Measurements from ENCODE around the gene SLC4A9.

SLC4A9 gene

DNA sequence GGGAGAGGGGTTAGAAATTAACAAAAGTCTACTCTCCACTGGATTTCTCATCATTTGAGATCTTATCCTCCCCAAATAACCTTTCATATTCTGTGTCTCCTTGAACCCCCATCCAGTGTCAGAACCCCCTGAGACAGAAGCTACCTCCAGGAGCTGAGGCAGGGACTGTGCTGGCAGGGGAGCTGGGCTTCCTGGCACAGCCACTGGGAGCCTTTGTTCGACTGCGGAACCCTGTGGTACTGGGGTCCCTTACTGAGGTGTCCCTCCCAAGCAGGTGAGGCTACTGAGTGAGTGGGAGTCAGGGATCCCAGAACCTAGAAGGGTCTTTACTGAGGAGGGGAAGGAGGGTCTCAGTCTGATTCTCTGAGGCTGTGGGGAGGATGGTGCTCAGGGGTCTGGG is 1.9 kb downstream of the SLC4A9 start:
- no peak for DNase-seq (ENCODE audit: low spot score)

DNA sequence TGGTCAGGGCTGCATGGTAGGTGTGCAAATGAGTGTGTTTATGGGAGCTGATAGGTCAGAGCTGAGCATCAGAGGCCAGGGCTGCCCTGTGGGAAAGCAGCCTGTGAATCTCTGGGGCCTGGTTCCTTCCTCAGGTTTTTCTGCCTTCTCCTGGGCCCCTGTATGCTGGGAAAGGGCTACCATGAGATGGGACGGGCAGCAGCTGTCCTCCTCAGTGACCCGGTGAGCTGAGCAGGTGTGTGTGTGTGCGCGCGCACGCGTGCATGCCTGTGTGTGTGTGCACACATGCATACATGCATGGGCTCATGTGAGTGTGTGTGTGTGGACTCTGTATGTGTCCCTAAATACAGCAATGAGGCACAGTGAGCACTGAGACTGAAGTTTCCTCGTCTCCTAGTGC is 2.3 kb downstream of the SLC4A9 start:
- no peak for DNase-seq (ENCODE audit: low spot score)

DNA sequence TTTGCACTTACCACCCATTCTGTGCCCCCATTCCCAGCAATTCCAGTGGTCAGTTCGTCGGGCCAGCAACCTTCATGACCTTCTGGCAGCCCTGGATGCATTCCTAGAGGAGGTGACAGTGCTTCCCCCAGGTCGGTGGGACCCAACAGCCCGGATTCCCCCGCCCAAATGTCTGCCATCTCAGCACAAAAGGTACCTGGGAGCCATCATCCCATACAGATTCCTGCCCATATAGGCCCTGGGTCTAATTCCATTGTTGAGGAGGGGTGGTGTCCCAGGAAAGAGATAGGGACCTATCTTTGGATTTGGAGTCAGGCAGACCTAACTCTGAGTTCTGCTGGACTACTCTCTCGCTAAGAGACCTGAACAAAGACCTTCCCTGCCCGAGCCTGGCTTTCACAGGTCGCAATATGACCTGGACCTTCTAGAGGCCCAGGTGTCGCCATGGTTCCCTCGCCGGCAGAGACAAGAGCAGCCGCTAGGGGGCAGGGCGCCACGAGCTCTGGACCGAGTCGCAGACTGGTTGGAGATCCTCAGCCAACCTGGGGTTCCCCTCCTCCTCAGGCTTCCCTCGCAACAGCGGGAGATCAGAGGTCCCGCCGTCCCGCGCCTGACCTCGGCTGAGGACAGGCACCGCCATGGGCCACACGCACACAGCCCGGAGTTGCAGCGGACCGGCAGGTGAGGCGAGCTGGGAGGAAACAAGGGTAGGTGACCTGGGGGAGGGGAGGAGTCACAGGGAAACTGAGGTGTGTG is 3.1 kb downstream of the SLC4A9 start:
- peak; percentile 78 for DNase-seq (ENCODE audit: low spot score)

DNA sequence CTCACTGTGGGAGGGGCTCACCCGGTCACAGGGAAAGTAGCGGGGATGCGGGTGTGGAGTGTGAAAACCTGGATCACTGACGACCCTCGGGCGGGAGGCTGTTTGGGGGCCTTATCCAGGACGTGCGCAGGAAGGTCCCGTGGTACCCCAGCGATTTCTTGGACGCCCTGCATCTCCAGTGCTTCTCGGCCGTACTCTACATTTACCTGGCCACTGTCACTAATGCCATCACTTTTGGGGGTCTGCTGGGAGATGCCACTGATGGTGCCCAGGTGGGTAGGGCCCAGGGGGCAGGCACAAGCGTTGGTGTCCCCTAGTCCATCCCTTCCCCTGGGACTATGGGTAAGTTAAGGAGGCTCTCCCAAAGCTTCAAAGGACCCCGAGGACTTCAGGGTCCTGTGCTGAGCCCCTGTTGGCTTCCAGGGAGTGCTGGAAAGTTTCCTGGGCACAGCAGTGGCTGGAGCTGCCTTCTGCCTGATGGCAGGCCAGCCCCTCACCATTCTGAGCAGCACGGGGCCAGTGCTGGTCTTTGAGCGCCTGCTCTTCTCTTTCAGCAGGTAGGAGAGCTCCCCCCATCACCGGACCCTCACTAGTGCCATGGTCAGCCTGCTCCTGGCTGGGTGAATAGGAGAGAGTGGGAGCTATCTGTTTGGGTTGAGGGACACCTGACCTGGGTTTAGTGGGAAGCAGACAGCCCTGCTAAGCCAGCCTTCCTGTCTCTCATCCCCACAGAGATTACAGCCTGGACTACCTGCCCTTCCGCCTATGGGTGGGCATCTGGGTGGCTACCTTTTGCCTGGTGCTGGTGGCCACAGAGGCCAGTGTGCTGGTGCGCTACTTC is 3.9 kb downstream of the SLC4A9 start:
- DNase-seq (ENCODE audit: low spot score): no peak

DNA sequence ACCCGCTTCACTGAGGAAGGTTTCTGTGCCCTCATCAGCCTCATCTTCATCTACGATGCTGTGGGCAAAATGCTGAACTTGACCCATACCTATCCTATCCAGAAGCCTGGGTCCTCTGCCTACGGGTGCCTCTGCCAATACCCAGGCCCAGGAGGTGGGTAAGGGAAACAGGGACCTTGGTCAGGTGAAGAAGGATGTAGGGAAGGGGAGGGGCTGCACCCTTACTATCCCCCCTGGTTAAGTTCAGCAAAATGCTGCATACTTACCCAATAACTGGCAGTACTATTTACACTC is 4.4 kb downstream of the SLC4A9 start:
- DNase-seq (ENCODE audit: low spot score): no peak

DNA sequence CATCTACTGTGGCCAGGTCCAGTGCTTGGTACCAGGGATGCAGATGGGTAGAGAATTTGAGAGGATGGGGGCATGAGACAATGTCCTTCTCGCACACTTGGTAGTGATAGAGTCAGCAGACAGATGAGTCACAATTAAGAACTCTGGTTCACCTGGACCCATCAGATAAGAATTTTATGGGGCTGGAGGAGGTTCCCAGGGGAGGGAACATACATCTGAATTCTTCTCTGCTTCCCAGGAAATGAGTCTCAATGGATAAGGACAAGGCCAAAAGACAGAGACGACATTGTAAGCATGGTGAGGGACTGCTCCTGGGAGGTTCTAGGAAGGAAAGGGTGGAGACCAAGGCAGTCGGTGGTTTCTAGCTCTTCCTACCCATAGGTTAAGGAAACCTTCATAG is 5.3 kb downstream of the SLC4A9 start:
- no peak for DNase-seq (ENCODE audit: low spot score)

DNA sequence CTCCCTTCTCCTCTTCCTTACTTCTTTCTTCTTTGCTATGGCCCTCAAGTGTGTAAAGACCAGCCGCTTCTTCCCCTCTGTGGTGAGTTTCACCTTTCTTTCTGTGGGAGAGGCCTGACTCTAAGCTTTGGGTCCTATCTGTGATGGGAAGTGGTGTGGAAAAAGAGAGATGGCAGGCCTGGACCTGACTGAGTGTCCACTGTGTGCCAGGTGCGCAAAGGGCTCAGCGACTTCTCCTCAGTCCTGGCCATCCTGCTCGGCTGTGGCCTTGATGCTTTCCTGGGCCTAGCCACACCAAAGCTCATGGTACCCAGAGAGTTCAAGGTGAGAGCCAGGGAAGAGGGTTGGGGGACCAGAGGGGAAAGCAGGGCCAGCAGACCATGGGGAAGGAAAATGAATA is 5.9 kb downstream of the SLC4A9 start:
- no peak for DNase-seq (ENCODE audit: low spot score)

DNA sequence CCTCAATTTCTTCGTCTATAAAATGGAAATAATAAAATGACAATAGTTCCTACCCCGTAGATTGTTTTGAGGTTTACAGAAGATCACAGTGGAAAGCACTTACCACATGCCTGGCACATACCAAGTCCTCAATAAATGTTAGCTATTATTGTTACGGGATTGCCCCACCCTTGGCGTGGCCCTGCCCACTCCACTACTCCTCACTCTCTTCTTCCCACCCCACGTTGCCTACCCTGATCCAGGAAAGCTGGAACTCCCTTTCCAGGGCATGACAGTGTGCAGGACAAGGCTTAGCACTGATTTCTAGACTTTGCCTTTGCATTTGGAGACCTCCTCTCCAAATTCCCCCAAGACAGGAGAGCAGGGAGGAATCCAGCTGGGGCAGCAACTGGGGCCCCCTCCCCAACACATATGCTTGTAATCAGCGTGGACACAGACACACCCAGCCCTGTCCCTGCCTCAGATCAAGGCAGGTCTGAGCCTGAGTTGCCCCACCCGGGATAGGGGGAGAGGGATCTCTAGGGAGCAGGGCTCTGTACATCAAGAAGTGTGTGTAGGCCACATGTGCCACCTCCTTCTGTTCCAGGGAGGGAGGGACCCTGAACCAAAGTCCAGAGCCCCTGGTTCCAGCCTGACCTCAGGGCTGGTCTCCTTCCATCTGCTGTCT is 6.7 kb downstream of the SLC4A9 start:
- no peak for DNase-seq (ENCODE audit: low spot score)

DNA sequence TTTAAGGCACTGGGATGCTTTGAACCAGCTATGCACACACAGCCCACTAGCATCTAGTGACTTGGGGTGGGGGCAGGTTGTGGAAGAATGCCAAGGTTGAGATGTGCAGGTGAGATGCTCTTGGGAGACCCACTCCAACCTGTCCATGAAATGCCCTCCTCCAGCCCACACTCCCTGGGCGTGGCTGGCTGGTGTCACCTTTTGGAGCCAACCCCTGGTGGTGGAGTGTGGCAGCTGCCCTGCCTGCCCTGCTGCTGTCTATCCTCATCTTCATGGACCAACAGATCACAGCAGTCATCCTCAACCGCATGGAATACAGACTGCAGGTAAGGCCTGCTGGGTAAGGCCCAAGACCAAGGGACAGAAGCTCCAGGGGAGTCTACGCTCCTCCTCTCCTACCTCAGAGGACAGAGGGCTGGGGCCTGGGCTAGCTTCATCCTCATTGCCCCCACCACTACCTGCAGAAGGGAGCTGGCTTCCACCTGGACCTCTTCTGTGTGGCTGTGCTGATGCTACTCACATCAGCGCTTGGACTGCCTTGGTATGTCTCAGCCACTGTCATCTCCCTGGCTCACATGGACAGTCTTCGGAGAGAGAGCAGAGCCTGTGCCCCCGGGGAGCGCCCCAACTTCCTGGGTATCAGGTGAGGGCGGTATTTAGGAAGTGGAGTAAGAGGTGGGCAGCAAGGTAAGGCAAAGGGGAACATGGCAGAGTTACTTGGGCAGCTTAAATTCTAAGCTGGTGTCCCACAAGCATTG is 7.4 kb downstream of the SLC4A9 start:
- no peak for DNase-seq (ENCODE audit: low spot score)

DNA sequence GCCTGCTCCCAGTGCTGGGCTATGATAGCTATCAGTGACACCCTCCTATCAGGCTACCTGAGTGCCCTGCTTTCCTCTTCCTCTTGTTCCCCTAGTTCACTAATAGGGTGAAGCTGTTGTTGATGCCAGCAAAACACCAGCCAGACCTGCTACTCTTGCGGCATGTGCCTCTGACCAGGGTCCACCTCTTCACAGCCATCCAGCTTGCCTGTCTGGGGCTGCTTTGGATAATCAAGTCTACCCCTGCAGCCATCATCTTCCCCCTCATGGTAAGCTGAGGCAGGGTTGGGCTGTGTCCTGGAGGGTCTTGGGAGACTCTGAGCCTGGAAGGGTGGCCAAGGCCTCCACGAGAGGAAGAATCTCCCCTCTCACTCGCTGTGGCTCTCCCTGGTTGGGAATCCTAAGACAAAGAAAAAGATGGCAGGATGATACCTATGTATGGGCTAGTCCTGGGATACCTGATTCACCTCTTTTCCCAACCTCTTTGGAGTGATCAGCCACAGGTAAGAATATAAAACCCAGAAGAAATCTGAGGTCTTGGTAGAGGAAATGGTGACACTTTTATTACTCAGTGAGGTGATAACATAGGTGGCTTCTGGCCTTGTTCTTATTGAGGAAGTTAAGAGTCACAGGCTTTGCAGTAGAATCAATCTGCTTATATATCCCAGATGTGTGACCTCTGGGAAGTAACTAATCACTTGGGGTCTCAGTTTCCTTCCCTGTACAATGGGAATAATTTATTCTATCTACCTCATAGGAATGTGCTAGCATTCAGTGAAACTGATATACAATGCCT is 11.6 kb downstream of the SLC4A9 start:
- DNase-seq (ENCODE audit: low spot score): no peak

DNA sequence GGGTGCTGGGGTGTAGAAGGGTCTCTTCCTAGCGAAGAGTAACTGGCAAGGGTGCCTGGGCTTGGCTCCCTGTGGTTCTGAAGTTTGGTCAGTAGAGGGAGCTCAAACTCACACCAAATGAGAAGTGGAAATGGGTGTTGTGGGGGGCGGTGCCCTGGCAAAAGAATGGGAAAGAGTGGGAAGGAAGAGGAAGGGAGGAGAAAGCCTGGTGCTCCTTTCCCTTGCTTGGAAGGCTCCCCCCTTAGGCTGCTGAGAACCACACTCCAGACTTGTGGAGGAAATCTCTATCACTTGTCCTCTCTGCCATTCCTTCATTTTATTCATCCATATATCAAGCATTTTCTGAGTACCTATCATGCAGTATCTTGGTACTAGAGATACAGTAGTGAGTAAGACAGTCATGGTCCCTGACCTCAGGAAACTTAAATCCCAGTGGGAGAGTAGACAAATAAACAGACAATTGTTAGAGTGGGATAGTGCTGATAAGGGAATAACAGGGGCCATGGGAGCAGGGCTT is 13.0 kb downstream of the SLC4A9 start:
- DNase-seq (ENCODE audit: low spot score): peak; percentile 77

DNA sequence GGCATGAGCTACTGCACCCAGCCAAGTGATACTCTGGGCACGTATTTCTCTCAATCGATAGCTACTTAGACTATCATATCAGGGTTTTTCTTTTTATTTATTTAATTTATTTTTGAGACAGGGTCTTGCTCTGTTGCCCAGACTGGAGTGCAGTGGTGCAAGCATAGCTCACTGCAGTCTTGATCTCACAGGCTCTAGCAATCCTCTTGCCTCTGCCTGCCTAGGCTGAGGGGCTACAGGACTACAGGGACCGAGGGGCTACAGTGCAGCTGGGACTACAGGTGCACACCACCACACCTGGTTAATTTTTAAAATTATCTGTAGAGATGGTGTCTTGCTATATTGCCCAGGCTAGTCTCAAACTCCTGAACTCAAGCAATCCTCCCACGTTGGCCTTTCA is 21.4 kb downstream of the SLC4A9 start:
- no peak for DNase-seq (ENCODE audit: low spot score)

DNA sequence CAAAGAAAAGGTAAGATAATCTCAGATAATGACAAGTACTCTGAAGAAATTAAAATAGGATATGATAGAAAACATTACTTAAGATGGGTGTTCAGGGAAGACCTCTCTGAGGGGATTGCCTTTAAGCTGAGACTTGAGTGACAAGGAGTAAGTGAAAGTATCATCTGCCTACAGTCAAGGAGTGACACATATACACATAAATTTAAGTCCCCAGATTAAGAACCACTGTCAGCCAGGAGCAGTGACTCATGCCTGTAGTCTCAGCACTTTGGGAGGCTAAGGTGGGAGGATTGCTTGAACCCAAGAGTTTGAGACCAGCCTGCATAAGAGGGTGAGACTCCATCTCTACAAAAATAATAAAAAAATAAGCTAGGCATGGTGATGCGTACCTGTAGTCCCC is 22.0 kb downstream of the SLC4A9 start:
- DNase-seq (ENCODE audit: low spot score): no peak

DNA sequence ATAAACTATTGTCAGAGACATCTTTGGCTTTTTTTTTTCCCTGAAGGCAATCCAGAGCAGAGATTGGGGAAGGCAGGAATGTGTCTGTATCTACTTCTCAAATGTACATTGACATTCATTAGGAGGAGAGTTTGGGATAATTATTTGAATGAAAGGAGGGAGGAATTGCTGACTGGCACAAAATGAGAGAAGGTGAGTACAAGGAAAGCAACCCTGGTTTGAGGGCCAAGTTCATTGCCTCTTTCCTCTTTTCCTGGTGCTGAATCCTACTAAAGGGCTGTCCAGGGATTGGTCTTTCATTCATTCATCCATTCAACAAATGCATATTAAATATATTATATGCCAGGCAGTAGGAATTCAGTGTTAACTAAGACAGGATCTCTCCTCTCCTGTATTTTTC is 22.9 kb downstream of the SLC4A9 start:
- DNase-seq (ENCODE audit: low spot score): no peak

DNA sequence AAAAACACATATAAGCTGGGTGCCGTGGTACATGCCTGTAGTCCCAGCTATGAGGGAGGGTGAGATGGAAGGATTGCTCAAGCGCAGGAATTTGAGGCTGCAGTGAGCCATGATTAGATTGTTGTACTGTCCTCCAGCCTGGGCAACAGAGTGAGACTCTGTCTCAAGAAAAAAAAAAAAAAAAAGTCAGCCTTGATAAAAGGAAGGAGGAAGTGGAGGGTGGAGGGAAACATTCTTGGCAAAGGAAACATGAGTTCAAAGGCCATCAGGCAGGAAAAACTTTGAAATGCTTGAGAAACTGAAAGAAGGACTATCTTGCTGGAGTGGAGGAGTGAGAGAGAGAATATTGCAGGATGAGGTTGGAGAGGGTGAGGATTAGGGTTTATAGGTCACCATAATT is 23.3 kb downstream of the SLC4A9 start:
- DNase-seq (ENCODE audit: low spot score): no peak

DNA sequence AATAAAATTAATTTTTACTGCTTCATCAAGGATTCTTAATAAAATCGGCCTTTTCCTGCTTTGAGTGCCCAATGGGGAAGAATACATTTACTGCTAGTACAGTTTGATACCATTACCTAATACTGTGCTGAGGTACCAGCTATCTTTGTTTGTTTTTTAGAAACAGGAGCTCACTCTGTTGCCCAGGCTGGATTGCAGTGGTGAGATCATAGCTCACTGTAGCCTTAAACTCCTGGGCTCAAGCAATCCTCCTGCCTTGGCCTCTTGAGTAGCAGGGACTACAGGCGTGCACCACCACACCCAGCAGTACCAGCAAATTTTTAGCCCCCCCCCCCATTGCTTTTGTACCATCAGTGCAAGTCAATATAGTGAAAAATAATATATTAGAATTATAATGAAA is 28.1 kb downstream of the SLC4A9 start:
- no peak for DNase-seq (ENCODE audit: low spot score)

DNA sequence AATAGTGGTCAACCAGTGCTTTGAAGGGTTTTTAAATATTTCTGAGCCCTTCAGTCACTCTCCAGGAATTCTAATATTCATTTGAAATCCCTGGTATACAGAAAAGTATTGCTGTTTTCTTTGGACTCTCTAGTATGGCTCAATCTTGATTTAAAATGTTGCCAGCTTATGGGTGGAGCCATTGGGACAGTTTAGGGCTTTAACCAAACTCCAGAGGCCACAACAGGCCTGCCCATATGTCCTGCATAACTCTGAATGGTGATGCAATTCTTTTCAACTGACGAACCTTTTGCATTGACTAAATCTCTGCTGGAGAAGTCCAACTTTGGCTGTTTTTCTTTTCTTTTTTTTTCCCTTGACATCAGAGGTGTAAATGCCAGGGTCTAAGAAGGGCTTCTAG is 31.3 kb downstream of the SLC4A9 start:
- DNase-seq (ENCODE audit: low spot score): no peak

DNA sequence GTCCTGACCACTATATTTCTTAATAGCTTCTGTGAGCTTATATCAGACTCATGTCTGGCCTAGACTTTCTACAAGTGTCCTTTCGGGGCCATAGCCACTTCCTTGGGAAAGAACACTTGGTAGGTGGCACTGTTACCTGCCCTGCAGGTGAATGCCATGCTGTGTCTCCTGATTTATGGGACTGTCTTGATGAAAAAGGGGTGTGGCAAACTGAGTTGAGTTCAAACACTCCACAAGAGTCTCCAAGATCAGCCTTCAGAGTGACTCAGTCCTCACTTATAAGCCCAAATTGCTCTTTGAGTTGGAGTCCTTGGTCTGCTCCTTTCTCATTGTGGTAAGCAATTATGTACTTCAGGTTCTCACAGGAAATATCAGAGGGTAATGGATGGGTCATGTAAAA is 31.7 kb downstream of the SLC4A9 start:
- no peak for DNase-seq (ENCODE audit: low spot score)

DNA sequence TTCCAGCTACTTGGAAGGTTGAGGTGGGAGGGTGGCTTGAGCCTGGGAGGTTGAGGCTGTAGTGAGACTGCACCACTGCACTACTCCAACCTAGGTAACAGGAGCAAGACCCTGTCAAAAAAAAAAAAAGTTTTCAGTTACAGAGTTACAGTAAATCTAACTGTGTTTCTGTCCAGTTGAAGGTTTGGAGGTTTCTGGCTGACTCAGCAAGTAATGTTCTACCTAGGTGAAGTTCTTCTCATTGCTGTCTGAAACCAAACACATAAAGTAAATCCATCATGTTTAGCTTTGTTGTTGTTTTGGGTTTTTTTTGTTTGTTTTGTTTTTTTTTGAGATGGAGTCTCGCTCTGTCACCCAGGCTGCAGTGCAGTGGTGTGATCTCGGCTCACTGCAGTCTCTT is 33.7 kb downstream of the SLC4A9 start:
- DNase-seq (ENCODE audit: low spot score): no peak

DNA sequence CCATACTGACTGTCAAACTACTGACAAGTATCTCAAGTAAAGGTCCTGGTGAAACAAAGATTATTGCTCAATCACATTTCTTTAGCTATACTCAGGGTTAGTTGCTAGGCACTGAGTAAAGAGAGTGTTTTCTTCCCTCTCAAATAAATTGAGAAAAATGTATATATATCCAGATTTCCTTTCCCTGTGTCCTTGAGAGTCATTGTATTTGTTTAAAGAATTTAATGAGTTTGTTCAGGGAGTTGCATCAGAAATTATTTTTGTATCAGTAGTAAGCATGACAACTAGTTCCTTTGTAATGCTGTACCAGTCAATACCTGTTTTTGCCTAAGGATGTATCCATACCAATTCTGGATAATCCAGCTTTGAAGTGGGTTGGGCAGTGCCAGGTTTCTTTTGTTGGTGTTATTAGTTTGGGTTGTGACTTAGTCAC is 38.4 kb downstream of the SLC4A9 start:
- peak; percentile 64 for DNase-seq (ENCODE audit: low spot score)

DNA sequence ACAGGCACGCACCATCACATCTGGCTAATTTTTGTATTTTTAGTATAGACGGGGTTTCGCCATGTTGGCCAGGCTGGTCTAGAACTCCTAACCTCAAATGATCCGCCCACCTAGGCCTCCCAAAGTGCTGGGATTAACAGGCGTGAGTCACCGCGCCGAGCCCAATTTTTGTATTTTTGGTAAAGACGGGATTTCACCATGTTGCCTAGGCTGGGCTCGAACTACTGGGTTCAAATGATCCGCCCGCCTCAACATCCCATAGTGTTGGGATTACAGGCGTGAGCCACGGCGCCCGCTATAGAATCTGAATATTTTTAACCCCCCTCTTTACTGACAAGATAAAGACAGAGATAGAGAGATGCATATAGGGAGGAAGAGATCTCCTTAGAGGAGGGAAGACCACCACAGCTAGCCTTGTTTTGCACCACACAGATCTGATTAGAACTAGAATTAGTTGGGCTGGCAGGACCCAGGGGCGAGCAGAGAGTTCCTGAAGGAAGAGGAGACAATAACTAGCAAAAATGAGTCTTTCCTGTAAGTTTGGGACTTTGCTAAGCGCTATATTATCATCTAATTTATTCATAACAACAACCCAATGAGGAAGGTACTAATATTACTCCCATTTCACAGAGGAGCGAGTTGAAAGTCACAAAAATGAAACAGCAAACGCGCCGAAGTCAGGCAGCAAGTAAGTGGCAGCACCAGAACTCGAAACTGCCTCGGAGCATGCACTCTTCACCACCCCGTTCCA is 40.2 kb downstream of the SLC4A9 start:
- no peak for DNase-seq (ENCODE audit: low spot score)

Measured in SW480 (cell line).